ENCODE measurements around the gene VWA8. TPM values are rescaled to one million over a fixed set of nuclear protein-coding genes. Genes with fewer than 3 reads are reported as not detected.

VWA8 gene
- total and polyA plus RNA-seq, 4 donors: 7.1 to 50.3 (median 12.4) TPM

- Histone ChIP-seq H3K27ac (ENCODE audit: low read depth in 1 of 2, low read length in 2 of 2) (no peak overlapping the region), H3K9me3 (ENCODE audit: control insufficient read depth in 4 of 4, low read length in 3 of 4) (no peaks in the 10 kb centered on the region), H3K27me3 (ENCODE audit: control insufficient read depth in 4 of 4, insufficient read depth in 4 of 4, low read length in 3 of 4) (no peaks in the 10 kb centered on the region), H3K36me3 (ENCODE audit: control insufficient read depth in 4 of 4, insufficient read depth in 3 of 4, low read depth in 1 of 4, low read length in 3 of 4) (peaks cover 3 to 9% (median 5%) of the 10 kb centered on the region in 4 donors), H3K9ac (ENCODE audit: low read depth in 1 of 2, low read length in 2 of 2) (no peak overlapping the region), H3K4me1 (ENCODE audit: control insufficient read depth in 4 of 4, insufficient read depth in 4 of 4, low read length in 3 of 4) (no peaks in the 10 kb centered on the region), H3K4me3 (ENCODE audit: low read depth in 1 of 3, low read length in 3 of 3) (no peak overlapping the region)
- no peak for TF ChIP-seq MAX (IDR thresholded peaks at IDR 0.05)
- no peak for TF ChIP-seq ZBTB33 (IDR thresholded peaks at IDR 0.05)
- no peak for TF ChIP-seq EGR1 (IDR thresholded peaks at IDR 0.05; ENCODE audit: low read depth in 2 of 2)
- TF ChIP-seq RAD21 (IDR thresholded peaks at IDR 0.05): no peak
- TF ChIP-seq SP1 (IDR thresholded peaks at IDR 0.05): no peak
- TF ChIP-seq CTCF (IDR thresholded peaks at IDR 0.05; ENCODE audit: low read depth, low read length, missing input control): no peak
- no peak for TF ChIP-seq REST (IDR thresholded peaks at IDR 0.05)
- no peak for TF ChIP-seq RXRA (IDR thresholded peaks at IDR 0.05)
- no peak for TF ChIP-seq NR2F2 (IDR thresholded peaks at IDR 0.05)
- TF ChIP-seq HNF4G (IDR thresholded peaks at IDR 0.05): no peak
- no peak for TF ChIP-seq YY1 (IDR thresholded peaks at IDR 0.05)
- TF ChIP-seq TAF1 (conservative IDR thresholded peaks at IDR 0.05): no peak
- TF ChIP-seq GABPA (IDR thresholded peaks at IDR 0.05 in 1 of 2, conservative IDR thresholded peaks at IDR 0.05 in 1 of 2): no peak
- WGBS: 66% methylated on average over 2 of the region's 2 CpGs
- no peak for DNase-seq (ENCODE audit: low spot score)
Observed at GRCh38 chr13:41837629-41838028, 123.3 kb downstream of the VWA8 start.

GRCh38 chr13:41835871-41836270, 125.0 kb downstream of the VWA8 start:
- H3K9ac ChIP-seq (ENCODE audit: low read depth in 1 of 2, low read length in 2 of 2): no peak overlapping the region
- DNase-seq (ENCODE audit: low spot score): no peak
- no peaks in the 10 kb centered on the region for H3K4me1 ChIP-seq (ENCODE audit: control insufficient read depth in 4 of 4, insufficient read depth in 4 of 4, low read length in 3 of 4)
- WGBS: 97% methylated on average over 2 of the region's 2 CpGs
- H3K4me3 ChIP-seq (ENCODE audit: low read depth in 1 of 3, low read length in 3 of 3): no peak overlapping the region
- H3K27ac ChIP-seq (ENCODE audit: low read depth in 1 of 2, low read length in 2 of 2): no peak overlapping the region
- H3K36me3 ChIP-seq (ENCODE audit: control insufficient read depth in 4 of 4, insufficient read depth in 3 of 4, low read depth in 1 of 4, low read length in 3 of 4): peaks cover 3 to 15% (median 7%) of the 10 kb centered on the region in 4 donors
- H3K27me3 ChIP-seq (ENCODE audit: control insufficient read depth in 4 of 4, insufficient read depth in 4 of 4, low read length in 3 of 4): no peaks in the 10 kb centered on the region
- no peaks in the 10 kb centered on the region for H3K9me3 ChIP-seq (ENCODE audit: control insufficient read depth in 4 of 4, low read length in 3 of 4)
- TF ChIP-seq YY1 (IDR thresholded peaks at IDR 0.05) (no peak), RAD21 (IDR thresholded peaks at IDR 0.05) (no peak), HNF4A (conservative IDR thresholded peaks at IDR 0.05) (no peak), MAX (IDR thresholded peaks at IDR 0.05) (no peak), FOXA2 (IDR thresholded peaks at IDR 0.05) (no peak), EGR1 (IDR thresholded peaks at IDR 0.05; ENCODE audit: low read depth in 2 of 2) (no peak), FOXA1 (IDR thresholded peaks at IDR 0.05) (no peak), ZBTB33 (IDR thresholded peaks at IDR 0.05) (no peak), CTCF (IDR thresholded peaks at IDR 0.05; ENCODE audit: low read depth, low read length, missing input control) (no peak), HNF4G (IDR thresholded peaks at IDR 0.05) (no peak), TAF1 (conservative IDR thresholded peaks at IDR 0.05) (no peak), JUND (IDR thresholded peaks at IDR 0.05) (no peak), RXRA (IDR thresholded peaks at IDR 0.05) (no peak), NR2F2 (IDR thresholded peaks at IDR 0.05) (no peak), SP1 (IDR thresholded peaks at IDR 0.05) (no peak), ATF3 (IDR thresholded peaks at IDR 0.05) (no peak)
